Fibroblast of lung (primary cell): ENCODE measurements around the gene MAP3K3.

Experiments
- EZH2 ChIP-seq: IDR thresholded peaks from 2 replicates; pipeline ENCODE4 v1.5.1; 2012; ENCODE audit warnings: low read length, control low read depth, mild to moderate bottlenecking; ENCODE audit errors: missing control alignments
- TF ChIP-seq, protein P1 (sequence below), 2 donors: IDR thresholded peaks in 1 of 2; conservative IDR thresholded peaks in 1 of 2; 1 replicate in 1 of 2; 2 replicates in 1 of 2; pipeline ENCODE4 v1.5.1; 2011 to 2012; ENCODE audit warnings: low read length in 2 of 2, control low read depth in 1 of 2, inconsistent platforms in 1 of 2, low read depth in 1 of 2, mild to moderate bottlenecking in 1 of 2

DNA sequence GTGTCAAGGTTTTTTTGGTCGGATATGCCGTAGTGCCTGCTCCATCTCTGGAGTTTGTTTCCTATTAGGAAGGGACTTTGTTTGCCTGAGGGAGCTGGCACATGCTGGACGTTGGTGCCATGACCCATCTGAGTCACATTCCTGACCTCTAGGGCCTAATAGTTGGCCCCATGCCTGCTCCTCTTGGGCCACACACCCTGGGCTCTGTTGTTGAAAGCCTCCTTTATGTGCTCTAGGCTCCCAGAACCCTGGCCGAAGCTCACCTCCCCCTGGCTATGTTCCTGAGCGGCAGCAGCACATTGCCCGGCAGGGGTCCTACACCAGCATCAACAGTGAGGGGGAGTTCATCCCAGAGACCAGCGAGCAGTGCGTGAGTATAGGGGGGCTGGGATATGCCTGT, 59.3 kb downstream of the MAP3K3 start:
- TF ChIP-seq, protein P1, sequence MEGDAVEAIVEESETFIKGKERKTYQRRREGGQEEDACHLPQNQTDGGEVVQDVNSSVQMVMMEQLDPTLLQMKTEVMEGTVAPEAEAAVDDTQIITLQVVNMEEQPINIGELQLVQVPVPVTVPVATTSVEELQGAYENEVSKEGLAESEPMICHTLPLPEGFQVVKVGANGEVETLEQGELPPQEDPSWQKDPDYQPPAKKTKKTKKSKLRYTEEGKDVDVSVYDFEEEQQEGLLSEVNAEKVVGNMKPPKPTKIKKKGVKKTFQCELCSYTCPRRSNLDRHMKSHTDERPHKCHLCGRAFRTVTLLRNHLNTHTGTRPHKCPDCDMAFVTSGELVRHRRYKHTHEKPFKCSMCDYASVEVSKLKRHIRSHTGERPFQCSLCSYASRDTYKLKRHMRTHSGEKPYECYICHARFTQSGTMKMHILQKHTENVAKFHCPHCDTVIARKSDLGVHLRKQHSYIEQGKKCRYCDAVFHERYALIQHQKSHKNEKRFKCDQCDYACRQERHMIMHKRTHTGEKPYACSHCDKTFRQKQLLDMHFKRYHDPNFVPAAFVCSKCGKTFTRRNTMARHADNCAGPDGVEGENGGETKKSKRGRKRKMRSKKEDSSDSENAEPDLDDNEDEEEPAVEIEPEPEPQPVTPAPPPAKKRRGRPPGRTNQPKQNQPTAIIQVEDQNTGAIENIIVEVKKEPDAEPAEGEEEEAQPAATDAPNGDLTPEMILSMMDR (conservative IDR thresholded peaks at IDR 0.05 in 1 of 2, IDR thresholded peaks at IDR 0.05 in 1 of 2; ENCODE audit: low read depth in 1 of 2, low read length in 2 of 2): no peak
- no peak for TF ChIP-seq EZH2
